Stimulated activated CD8-positive, alpha-beta memory T cell treated with anti-CD3 and anti-CD28 coated beads, Interleukin-12 subunit alpha, Interleukin-12 subunit beta, amount 100 ng/mL, for 24 hours (primary cell): Measurements from ENCODE around the gene IZUMO2.
"Not testable (repeated sequence)": the region's sequence is repeated elsewhere in the genome, so short reads cannot be mapped to it uniquely, and the experiment has no call there.

Experiments
- DNase-seq: peaks from one replicate; pipeline ENCODE4 v3.0.0-alpha.2; 2020; ENCODE audit errors: extremely low read depth

The IZUMO2 gene

GRCh38 chr19:50184196-50184595 is 21.1 kb upstream of the IZUMO2 start:
- DNase-seq, result no peak

- DNase-seq, result no peak
Observed at GRCh38 chr19:50181121-50181520, 18.0 kb upstream of the IZUMO2 start.

GRCh38 chr19:50178859-50179537 is 15.9 kb upstream of the IZUMO2 start:
- no peak for DNase-seq

DNA sequence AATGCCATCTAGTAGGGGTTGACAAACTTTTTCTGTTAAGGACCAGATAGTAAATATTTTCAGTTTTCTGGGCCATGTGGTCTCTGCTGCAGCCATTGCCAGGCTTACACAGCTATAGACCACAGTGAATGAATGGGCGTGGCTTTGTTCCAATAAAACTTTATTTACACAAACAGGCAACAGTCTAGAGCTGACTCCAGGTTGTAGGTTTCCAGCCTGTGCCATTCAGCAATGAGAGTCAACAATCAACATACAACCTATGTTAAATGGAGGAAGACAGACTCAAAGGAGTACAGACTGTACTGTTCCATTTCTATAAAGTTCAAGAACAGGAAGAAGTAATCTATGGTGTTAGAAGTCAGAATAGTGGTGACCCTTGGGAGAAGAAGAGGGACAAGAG is 15.2 kb upstream of the IZUMO2 start:
- no peak for DNase-seq

GRCh38 chr19:50176775-50177174 is 13.7 kb upstream of the IZUMO2 start:
- DNase-seq, result no peak

DNA sequence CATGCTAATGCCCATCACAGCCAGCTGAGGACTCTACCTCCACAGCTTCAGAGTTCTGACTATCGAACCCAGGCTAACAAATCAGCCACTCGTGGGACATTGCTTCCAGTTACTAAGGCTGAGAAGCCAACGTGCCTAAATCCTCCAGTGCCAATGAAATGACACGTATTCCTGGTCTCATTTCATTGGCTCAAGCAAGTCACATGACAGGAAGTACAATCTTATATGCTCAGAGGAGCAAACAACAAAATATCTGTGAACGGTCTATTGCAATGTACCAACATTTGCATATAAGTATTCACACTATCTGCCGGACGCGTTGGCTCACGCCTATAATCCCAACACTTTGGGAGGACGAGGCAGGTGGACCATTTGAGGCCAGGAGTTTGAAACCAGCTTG is 12.8 kb upstream of the IZUMO2 start:
- DNase-seq, result no peak

DNA sequence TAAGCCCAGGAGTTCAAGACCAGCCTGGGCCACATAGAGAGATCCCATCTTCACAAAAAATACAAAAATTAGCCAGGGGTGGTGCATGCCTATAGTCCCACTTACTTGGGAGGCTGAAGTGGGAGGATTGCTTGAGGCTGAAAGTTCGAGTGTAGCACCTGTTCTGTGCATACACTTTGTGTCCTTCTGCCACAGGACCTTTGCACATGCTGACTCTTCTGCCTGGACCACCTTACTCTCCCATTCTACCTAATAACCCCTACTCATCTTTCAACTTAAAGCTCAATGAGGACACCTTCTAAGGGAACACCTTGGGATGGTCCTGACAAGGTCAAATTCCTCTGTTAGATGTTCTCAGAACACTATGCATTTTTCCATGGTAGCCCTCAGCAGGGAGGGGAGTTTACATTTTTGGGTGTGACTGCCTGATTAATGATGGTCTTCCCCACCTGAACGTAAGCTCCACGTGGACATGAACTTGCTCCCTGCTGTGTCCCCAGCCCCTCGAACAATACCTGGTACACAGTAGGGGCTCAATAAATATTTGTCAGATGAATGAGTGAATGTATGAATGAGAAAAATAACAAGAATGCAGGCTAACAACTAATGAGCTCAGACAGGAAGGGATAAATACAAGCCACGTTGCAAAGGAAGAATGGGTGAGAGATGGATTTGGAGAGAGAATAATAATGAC is 11.2 kb upstream of the IZUMO2 start:
- DNase-seq, result no peak

GRCh38 chr19:50173127-50173526 is 10.0 kb upstream of the IZUMO2 start:
- no peak for DNase-seq

- DNase-seq, result no peak
Observed at GRCh38 chr19:50172726-50173125, 9.6 kb upstream of the IZUMO2 start.

DNA sequence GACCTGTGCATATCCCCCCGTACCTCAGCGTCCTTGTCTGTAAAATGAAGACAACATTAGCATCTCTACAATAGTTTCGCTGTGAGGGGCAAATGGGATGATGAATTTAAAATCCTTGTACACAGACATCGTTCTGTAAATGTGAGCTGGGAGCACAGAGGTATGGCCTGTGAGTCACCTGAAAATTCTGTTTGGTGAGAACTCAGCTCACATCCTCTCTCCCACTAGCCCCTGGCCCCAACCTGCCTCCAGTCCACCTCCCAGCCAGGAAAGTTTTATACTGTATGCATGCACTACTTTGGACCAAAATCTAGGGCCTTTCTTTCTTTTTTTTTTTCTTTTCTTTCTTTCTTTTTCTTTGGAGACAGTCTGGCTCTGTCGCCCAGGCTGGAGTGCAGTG is 8.7 kb upstream of the IZUMO2 start:
- no peak for DNase-seq

- no peak for DNase-seq
Observed at GRCh38 chr19:50167314-50167721, 4.2 kb upstream of the IZUMO2 start.

DNA sequence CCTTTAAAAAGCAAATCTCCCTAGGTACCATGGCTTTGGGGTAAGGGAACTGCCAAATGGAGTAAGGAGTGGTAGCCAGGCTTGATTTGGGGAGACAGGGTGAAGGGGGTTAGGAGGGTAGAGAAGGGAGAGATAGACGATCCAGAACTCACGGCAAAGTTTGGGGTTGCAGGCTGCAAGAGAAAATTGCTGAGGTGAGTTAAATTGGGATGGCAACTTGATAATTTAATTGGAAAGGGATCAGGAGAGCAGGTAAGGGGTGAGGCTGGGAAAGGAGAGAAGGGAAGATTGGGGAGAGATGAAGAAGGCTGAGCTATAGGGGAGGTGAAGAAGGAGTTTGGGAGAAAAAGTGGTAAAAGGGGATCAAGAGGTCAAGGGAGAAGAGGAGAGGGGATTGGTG is 4.0 kb downstream of the IZUMO2 start:
- DNase-seq, result no peak

- DNase-seq, result no peak
Observed at GRCh38 chr19:50158577-50158976, 4.5 kb downstream of the IZUMO2 start.

DNA sequence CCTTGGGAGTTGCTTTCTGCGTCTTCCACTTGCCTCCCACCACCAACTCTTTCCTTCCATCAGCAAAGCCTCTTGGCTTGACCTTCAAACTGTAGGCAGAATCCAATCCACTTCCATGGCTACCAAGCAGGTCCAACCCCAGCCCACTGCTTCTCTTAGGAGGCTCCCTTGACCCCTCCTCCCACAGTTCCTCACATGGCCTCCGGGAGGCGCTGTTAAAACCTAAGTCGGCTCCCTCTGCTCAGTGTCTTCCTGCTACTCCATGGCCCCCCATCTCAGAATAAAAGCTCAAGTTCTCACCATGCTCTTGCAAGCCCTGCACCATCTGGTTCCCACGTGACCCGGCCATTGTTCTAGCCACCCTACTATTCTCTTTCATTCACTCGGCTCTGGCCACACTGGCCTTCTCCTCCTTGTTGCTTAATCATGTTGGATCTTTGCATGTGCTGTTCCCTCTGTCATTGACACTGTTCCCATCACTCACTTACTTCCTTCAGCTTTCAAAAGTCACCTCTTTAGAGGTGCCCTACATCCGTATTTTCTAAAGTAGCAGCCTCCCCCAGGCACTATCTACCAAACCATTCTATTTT is 7.5 kb downstream of the IZUMO2 start:
- DNase-seq, result no peak

DNA sequence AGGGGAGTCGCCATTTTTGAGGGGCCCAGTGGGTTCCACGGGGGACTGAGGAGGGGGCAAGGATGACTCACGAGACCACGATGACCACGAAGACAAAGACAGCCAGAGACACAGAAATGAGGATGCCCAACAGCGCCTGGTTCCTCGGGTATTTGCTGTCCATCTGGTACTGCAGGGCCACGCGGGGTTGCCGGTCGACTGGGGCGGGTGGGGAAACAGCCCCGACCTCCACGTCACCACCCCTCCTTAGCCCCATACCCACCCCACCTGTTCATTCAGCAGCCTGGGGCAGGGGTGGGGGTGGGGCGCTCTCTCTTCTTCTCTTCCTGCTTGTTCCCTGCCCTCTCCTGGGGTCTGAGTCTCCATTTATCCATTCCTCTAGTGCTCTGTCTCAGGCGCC is 8.6 kb downstream of the IZUMO2 start:
- DNase-seq, result no peak

- no peak for DNase-seq
Observed at GRCh38 chr19:50152578-50152977, 10.5 kb downstream of the IZUMO2 start.

GRCh38 chr19:50148528-50148927 is 14.6 kb downstream of the IZUMO2 start:
- no peak for DNase-seq

GRCh38 chr19:50147462-50148423 is 15.3 kb downstream of the IZUMO2 start:
- peak; percentile 35 for DNase-seq

DNA sequence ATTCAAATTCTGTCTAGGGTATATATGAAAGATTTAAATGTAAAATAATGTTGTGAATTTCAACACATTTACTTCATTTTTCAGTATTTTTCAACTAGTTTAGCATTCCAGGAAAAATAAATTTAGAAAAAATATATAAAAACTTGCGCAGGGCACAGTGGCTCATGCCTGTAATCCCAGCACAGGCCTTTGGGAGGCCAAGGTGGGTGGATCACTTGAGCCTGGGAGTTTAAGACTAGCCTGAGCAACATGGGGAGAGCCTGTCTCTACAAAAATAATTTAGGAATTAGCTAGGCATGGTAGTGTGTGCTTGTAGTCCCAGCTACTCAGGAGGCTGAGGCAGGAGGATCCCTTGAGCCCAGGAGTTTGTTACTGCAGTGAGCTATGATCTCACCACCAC is 21.2 kb downstream of the IZUMO2 start:
- DNase-seq, result not testable (repeated sequence)

DNA sequence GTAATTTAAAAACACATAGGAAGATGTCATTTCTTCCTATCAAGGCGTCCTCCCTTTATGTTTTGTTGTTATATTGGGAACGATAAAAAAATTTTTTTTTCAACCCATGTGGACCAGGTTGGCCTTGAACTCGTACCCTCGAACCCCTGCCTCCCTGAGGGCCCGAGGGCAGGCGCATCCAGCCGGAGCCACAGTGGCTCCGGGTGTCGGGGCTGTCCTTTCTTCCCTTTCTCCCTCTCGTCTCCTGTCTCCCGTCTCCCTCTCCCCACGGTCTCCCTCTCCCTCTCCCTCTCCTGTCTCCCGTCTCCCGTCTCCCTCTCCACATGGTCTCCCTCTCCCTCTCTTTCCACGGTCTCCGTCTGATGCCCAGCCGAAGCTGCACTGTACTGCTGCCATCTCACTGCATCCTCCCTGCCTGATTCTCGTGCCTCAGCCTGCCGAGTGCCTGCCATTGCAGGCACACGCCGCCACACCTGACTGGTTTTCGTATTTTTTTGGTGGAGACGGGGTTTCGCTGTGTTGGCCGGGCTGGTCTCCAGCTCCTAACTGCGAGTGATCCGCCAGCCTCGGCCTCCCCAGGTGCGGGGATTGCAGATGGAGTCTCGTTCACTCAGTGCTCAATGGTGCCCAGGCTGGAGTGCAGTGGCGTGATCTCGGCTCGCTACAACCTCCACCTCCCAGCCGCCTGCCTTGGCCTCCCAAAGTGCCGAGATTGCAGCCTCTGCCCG is 22.8 kb downstream of the IZUMO2 start:
- DNase-seq, result not testable (repeated sequence)

GRCh38 chr19:50136603-50137365 is 26.3 kb downstream of the IZUMO2 start:
- not testable (repeated sequence) for DNase-seq
